Measurements from ENCODE around the gene PSTPIP2.
A peak's percentile ranks its signal among the peaks of the same experiment; 100 is the strongest.
"Not testable (repeated sequence)": the region's sequence is repeated elsewhere in the genome, so short reads cannot be mapped to it uniquely, and the experiment has no call there.

Gene PSTPIP2

GRCh38 chr18:46097801-46098615 is 25.9 kb upstream of the PSTPIP2 start, which contains the start of gene ATP5F1A:
Gene ATP5F1A (minus strand): TSS chr18:46098296. CDS start chr18:46098231, 65 bp downstream.
- peak; percentile 80 for DNase-seq (ENCODE audit: insufficient read length, low spot score)
- FAIRE-seq = no peak
- TF ChIP-seq CTCF (IDR thresholded peaks at IDR 0.05; ENCODE audit: insufficient read depth, missing control alignments) = no peak

- no peak for TF ChIP-seq CTCF (IDR thresholded peaks at IDR 0.05; ENCODE audit: insufficient read depth, missing control alignments)
- DNase-seq (ENCODE audit: insufficient read length, low spot score) (no peak), FAIRE-seq (no peak)
Measured at GRCh38 chr18:46097431-46097800, 25.4 kb upstream of the PSTPIP2 start.

GRCh38 chr18:46096651-46097300 is 24.7 kb upstream of the PSTPIP2 start:
- TF ChIP-seq CTCF (IDR thresholded peaks at IDR 0.05; ENCODE audit: insufficient read depth, missing control alignments) = no peak
- DNase-seq (ENCODE audit: insufficient read length, low spot score) (no peak), FAIRE-seq (no peak)

GRCh38 chr18:46095532-46095931 is 23.5 kb upstream of the PSTPIP2 start:
- no peak for FAIRE-seq
- DNase-seq (ENCODE audit: insufficient read length, low spot score) = no peak
- no peak for TF ChIP-seq CTCF (IDR thresholded peaks at IDR 0.05; ENCODE audit: insufficient read depth, missing control alignments)

GRCh38 chr18:46088501-46088900 is 16.4 kb upstream of the PSTPIP2 start:
- FAIRE-seq = peak; percentile 93
- DNase-seq (ENCODE audit: insufficient read length, low spot score) = not testable (repeated sequence)

GRCh38 chr18:46084431-46084830 is 12.4 kb upstream of the PSTPIP2 start:
- DNase-seq (ENCODE audit: insufficient read length, low spot score) = no peak
- no peak for TF ChIP-seq CTCF (IDR thresholded peaks at IDR 0.05; ENCODE audit: insufficient read depth, missing control alignments)
- FAIRE-seq = peak; percentile 58

GRCh38 chr18:46080156-46080555 is 8.1 kb upstream of the PSTPIP2 start:
- no peak for FAIRE-seq
- no peak for DNase-seq (ENCODE audit: insufficient read length, low spot score)
- TF ChIP-seq CTCF (IDR thresholded peaks at IDR 0.05; ENCODE audit: insufficient read depth, missing control alignments) = no peak

All from D721Med (cell line).